ENCODE results near the gene TBC1D3B.
"Not testable (repeated sequence)": the region's sequence is repeated elsewhere in the genome, so short reads cannot be mapped to it uniquely, and the experiment has no call there.

TBC1D3B gene

GRCh38 chr17:36132421-36132831 lies 44.0 kb downstream of the TBC1D3B start:
- Histone ChIP-seq H3K36me3 (ENCODE audit: insufficient read depth, low read length) (no peaks in the 10 kb centered on the region), H3K27ac (ENCODE audit: low read depth, low read length) (no peak overlapping the region), H3K4me1 (ENCODE audit: insufficient read depth, low read length) (no peaks in the 10 kb centered on the region), H3K9me3 (ENCODE audit: insufficient read depth, low read depth, low read length) (no peaks in the 10 kb centered on the region), H3K4me3 (ENCODE audit: low read length) (no peak overlapping the region), H3K27me3 (ENCODE audit: insufficient read depth, low read length) (no peaks in the 10 kb centered on the region), H3K9ac (ENCODE audit: low read depth, low read length) (no peak overlapping the region)
- WGBS, result 83% methylated on average over 2 of the region's 2 CpGs

DNA sequence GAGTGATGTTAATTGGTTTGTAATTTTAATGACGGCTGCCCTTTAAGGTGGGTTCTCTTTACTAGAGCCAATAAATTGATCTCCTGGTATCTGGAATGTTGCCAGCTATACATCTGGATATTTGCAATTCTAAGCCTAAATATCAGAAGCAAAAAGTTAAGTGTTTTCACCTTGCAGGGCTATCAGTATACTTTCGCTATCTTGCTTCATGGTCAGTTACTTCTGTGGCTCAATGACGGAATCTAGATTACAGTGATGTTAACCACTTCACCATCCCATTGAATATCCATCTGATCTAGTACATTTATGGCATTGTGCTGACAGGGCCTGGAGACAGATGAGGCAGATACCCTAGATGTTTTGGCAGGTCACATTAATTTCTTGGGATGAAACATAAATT lies 44.5 kb downstream of the TBC1D3B start:
- no peaks in the 10 kb centered on the region for H3K27me3 ChIP-seq (ENCODE audit: insufficient read depth, low read length)
- H3K9ac ChIP-seq (ENCODE audit: low read depth, low read length), result no peak overlapping the region
- no peaks in the 10 kb centered on the region for H3K9me3 ChIP-seq (ENCODE audit: insufficient read depth, low read depth, low read length)
- no peaks in the 10 kb centered on the region for H3K36me3 ChIP-seq (ENCODE audit: insufficient read depth, low read length)
- no peak overlapping the region for H3K4me3 ChIP-seq (ENCODE audit: low read length)
- H3K27ac ChIP-seq (ENCODE audit: low read depth, low read length), result no peak overlapping the region
- WGBS, result 97% methylated on average over 3 of the region's 3 CpGs
- no peaks in the 10 kb centered on the region for H3K4me1 ChIP-seq (ENCODE audit: insufficient read depth, low read length)

DNA sequence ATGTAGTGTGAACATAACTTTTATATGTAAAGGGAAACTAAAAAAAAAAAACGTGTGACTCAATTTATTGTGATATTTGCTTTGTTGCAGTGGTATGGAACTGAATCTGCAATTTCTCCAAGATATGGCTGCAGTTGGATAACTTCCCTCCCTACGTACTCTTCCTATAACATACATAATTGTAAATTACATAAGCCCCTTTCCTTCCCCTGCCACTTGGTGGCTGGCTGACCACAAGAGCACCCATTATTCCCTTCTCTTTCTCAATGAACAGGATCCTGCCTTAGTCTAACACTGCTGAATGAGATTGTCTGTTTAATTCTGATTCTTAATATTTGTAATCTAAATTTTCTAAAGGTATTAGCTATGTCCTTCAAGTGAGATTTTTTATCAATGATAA lies 45.0 kb downstream of the TBC1D3B start:
- Histone ChIP-seq H3K36me3 (ENCODE audit: insufficient read depth, low read length) (no peaks in the 10 kb centered on the region), H3K4me3 (ENCODE audit: low read length) (no peak overlapping the region), H3K27ac (ENCODE audit: low read depth, low read length) (no peak overlapping the region), H3K4me1 (ENCODE audit: insufficient read depth, low read length) (no peaks in the 10 kb centered on the region), H3K9ac (ENCODE audit: low read depth, low read length) (no peak overlapping the region), H3K27me3 (ENCODE audit: insufficient read depth, low read length) (no peaks in the 10 kb centered on the region), H3K9me3 (ENCODE audit: insufficient read depth, low read depth, low read length) (peaks cover 4% of the 10 kb centered on the region; the same call in 1 of the 2 replicates)
- 88% methylated on average over 2 of the region's 2 CpGs for WGBS

DNA sequence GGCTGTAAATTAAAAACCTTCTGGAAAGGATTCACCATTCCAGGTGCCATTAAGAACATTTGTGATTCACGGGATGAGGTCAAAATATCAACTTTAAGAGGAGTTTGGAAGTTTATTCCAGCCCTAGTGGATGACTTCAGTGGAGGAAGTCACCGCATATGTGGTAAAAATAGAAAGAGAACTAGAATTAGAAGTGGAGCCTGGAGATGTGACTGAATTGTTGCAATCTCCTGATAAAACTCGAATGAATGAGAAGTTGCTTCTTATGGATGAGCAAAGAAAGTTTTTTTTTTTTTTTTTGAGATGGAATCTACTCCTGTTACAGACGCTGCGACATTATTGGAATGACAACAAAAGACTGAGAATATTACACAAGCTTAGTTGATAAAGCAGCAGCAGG lies 46.1 kb downstream of the TBC1D3B start:
- H3K27me3 ChIP-seq (ENCODE audit: insufficient read depth, low read length), result no peaks in the 10 kb centered on the region
- H3K9me3 ChIP-seq (ENCODE audit: insufficient read depth, low read depth, low read length), result peaks cover 13% of the 10 kb centered on the region
- no peaks in the 10 kb centered on the region for H3K4me1 ChIP-seq (ENCODE audit: insufficient read depth, low read length)
- no peak overlapping the region for H3K27ac ChIP-seq (ENCODE audit: low read depth, low read length)
- no peaks in the 10 kb centered on the region for H3K36me3 ChIP-seq (ENCODE audit: insufficient read depth, low read length)
- H3K4me3 ChIP-seq (ENCODE audit: low read length), result no peak overlapping the region
- WGBS, result 94% methylated on average over 5 of the region's 5 CpGs
- no peak overlapping the region for H3K9ac ChIP-seq (ENCODE audit: low read depth, low read length)

- Histone ChIP-seq H3K27ac (ENCODE audit: low read depth, low read length) (no peak overlapping the region), H3K9me3 (ENCODE audit: insufficient read depth, low read depth, low read length) (peaks cover 21% of the 10 kb centered on the region), H3K4me3 (ENCODE audit: low read length) (no peak overlapping the region), H3K27me3 (ENCODE audit: insufficient read depth, low read length) (no peaks in the 10 kb centered on the region), H3K4me1 (ENCODE audit: insufficient read depth, low read length) (no peaks in the 10 kb centered on the region), H3K36me3 (ENCODE audit: insufficient read depth, low read length) (no peaks in the 10 kb centered on the region), H3K9ac (ENCODE audit: low read depth, low read length) (no peak overlapping the region)
- WGBS, result 91% methylated on average over 1 of the region's 1 CpG
Observed at GRCh38 chr17:36129616-36130015, 46.8 kb downstream of the TBC1D3B start.

DNA sequence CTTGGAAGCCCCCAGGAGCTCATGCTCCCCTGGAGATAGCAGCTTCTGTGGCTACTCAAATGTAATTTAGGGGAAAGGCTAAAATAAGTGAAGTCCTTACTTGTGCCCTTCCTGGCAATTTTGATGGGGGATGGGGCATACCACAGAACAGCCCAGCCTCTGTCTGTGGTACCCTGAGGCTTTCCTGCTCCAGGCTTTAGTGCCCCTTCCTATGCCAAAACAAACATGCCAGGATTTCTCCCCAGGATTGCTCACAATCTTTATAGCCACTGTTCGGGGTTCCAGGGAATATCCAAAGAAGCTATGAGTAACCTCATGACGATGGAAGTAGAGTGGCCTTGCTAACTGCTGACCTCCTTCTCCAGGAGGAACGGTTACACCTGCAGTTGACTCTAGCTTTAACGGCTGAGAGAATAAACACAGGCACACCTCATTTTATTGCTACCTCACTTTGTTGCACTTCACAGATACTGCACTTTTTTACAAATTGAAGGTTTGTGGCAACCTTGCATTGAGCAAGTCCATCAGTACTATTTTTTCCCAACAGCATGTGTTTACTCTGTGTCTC lies 47.9 kb downstream of the TBC1D3B start:
- WGBS, result 96% methylated on average over 4 of the region's 4 CpGs
- no peak overlapping the region for H3K4me3 ChIP-seq (ENCODE audit: low read length)
- peaks cover 7% of the 10 kb centered on the region for H3K4me1 ChIP-seq (ENCODE audit: insufficient read depth, low read length)
- H3K9ac ChIP-seq (ENCODE audit: low read depth, low read length), result no peak overlapping the region
- H3K27me3 ChIP-seq (ENCODE audit: insufficient read depth, low read length), result no peaks in the 10 kb centered on the region
- peaks cover 22% of the 10 kb centered on the region for H3K9me3 ChIP-seq (ENCODE audit: insufficient read depth, low read depth, low read length)
- no peak overlapping the region for H3K27ac ChIP-seq (ENCODE audit: low read depth, low read length)
- H3K36me3 ChIP-seq (ENCODE audit: insufficient read depth, low read length), result no peaks in the 10 kb centered on the region

GRCh38 chr17:36127911-36128310 lies 48.5 kb downstream of the TBC1D3B start:
- no peak overlapping the region for H3K27ac ChIP-seq (ENCODE audit: low read depth, low read length)
- 88% methylated on average over 5 of the region's 6 CpGs for whole genome bisulfite sequencing
- no peak overlapping the region for H3K9ac ChIP-seq (ENCODE audit: low read depth, low read length)
- no peaks in the 10 kb centered on the region for H3K36me3 ChIP-seq (ENCODE audit: insufficient read depth, low read length)
- H3K4me1 ChIP-seq (ENCODE audit: insufficient read depth, low read length), result peaks cover 13% of the 10 kb centered on the region
- H3K27me3 ChIP-seq (ENCODE audit: insufficient read depth, low read length), result no peaks in the 10 kb centered on the region
- no peak overlapping the region for H3K4me3 ChIP-seq (ENCODE audit: low read length)
- H3K9me3 ChIP-seq (ENCODE audit: insufficient read depth, low read depth, low read length), result peaks cover 22% of the 10 kb centered on the region

DNA sequence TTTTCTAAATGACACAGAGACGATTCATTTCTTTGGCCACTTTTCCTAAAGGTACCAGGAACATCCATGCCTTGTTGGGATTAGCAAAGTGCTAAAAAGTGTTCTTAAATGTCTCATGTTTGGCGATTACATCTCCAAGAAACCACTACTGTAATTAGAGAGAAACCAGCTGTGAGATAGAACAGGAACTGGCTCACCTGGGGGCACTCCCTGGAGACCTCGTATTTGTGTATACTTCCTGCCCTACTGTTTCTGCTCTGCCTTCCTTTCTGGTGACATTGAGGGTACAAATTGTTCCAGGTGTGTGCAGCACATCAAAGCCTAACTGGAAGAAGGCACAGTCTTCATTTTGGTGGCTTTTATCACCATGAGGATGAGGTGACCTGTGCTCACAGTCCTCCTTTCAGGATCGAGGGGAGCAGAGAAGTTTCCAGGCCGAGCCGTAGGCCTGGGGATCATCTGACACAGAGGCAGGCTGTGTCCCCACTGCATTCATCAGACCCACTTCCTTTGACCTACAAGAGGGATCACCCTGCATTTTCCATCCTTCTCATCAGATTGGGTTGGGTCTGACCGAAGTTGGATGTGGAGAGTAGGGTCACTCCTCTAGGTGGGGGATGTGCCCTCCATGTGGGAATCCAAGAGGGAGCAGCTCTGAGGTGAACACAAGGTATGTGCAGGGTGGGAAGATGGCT lies 49.1 kb downstream of the TBC1D3B start:
- Histone ChIP-seq H3K36me3 (ENCODE audit: insufficient read depth, low read length) (no peaks in the 10 kb centered on the region), H3K4me3 (ENCODE audit: low read length) (no peak overlapping the region), H3K27ac (ENCODE audit: low read depth, low read length) (no peak overlapping the region), H3K9me3 (ENCODE audit: insufficient read depth, low read depth, low read length) (peaks cover 22% of the 10 kb centered on the region), H3K4me1 (ENCODE audit: insufficient read depth, low read length) (peaks cover 14% of the 10 kb centered on the region), H3K27me3 (ENCODE audit: insufficient read depth, low read length) (no peaks in the 10 kb centered on the region), H3K9ac (ENCODE audit: low read depth, low read length) (no peak overlapping the region)
- 95% methylated on average over 7 of the region's 7 CpGs for WGBS

DNA sequence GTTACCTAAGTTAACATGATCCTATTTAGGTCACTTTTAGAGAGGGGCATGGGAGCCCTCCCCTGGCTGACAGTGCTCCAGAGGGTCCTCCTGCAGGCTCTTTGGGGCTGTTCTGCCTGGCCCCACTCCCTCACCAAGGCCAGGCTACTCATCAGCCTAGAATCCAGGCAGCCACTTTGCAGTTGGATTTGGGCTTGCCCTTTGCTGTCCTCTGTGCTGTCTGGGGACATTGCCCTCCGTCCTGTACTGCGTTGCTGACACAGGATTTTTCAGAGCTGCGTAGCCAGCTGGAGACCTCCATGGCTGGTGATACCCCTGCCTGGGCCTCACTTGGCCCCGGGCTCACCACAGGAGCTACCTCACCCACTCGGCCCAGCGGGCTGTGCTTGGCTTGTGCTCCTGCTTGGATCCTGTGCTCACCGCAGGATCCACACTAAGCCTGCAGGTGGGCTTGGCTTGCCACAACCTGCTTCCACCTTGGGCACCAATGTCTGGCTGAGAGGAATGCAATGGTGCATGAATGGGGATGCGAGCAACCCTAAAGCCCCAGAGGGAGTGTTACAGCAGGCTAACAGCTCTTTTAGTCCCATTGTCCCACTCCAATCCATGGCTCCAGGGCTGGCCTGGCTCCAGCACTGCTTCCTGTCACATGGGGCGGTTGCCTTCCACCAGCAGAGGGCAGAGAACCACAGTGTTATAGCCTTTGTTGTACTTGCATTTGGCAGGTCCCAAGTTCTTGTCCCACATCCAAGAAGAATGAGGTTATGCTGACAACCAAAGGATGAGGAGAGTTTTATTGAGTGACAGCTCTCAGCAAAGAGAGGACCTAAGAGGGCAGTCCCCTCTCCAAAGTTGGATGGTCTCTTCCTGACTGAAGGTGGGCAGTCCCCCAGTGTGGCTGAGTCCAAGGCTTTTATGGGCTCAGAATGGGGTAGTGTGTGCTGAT lies 51.3 kb downstream of the TBC1D3B start:
- no peaks in the 10 kb centered on the region for H3K36me3 ChIP-seq (ENCODE audit: insufficient read depth, low read length)
- WGBS, result 94% methylated on average over 9 of the region's 9 CpGs
- no peak overlapping the region for H3K9ac ChIP-seq (ENCODE audit: low read depth, low read length)
- peaks cover 22% of the 10 kb centered on the region for H3K9me3 ChIP-seq (ENCODE audit: insufficient read depth, low read depth, low read length)
- H3K27me3 ChIP-seq (ENCODE audit: insufficient read depth, low read length), result no peaks in the 10 kb centered on the region
- no peak overlapping the region for H3K4me3 ChIP-seq (ENCODE audit: low read length)
- peaks cover 14% of the 10 kb centered on the region for H3K4me1 ChIP-seq (ENCODE audit: insufficient read depth, low read length)
- no peak overlapping the region for H3K27ac ChIP-seq (ENCODE audit: low read depth, low read length)

DNA sequence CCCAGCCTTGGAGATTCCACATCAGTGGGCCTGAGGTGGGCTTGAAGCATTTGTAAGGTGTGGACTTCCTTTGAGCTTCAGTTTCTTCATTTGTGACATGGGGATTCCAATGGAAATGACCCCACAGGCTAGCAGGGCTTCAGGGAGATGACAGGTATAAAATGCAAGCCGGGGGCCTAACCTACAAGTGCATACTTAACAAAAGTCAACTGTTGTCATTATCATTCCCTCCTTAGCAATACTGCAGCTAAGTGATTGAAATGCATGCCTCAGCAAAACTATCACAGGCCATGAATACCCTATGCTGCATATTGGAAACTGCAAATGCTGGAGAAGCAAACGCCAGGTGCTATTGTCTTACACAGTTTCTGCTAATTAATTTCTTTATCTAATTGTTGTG lies 53.0 kb downstream of the TBC1D3B start:
- WGBS, result 68% methylated on average over 2 of the region's 2 CpGs
- no peak overlapping the region for H3K27ac ChIP-seq (ENCODE audit: low read depth, low read length)
- H3K9ac ChIP-seq (ENCODE audit: low read depth, low read length), result no peak overlapping the region
- H3K36me3 ChIP-seq (ENCODE audit: insufficient read depth, low read length), result no peaks in the 10 kb centered on the region
- H3K9me3 ChIP-seq (ENCODE audit: insufficient read depth, low read depth, low read length), result peaks cover 22% of the 10 kb centered on the region
- H3K4me1 ChIP-seq (ENCODE audit: insufficient read depth, low read length), result peaks cover 14% of the 10 kb centered on the region
- H3K4me3 ChIP-seq (ENCODE audit: low read length), result no peak overlapping the region
- H3K27me3 ChIP-seq (ENCODE audit: insufficient read depth, low read length), result no peaks in the 10 kb centered on the region

DNA sequence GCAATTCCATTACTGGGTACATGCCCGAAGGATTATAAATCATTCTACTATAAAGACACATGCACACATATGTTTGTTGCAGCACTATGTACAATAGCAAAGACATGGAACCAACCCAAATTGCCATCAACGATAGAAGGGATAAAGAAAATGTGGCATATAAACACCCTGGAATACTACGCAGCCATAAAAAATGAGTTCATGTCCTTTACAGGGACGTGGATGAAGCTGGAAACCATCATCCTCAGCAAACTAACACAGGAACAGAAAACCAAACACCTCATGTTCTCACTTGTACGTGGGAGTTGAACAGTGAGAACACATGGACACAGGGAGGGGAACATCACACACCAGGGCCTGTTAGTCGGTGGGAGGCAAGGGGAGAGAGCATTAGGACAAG lies 55.3 kb downstream of the TBC1D3B start:
- not testable (repeated sequence) for H3K9ac ChIP-seq (ENCODE audit: low read depth, low read length)
- H3K9me3 ChIP-seq (ENCODE audit: insufficient read depth, low read depth, low read length), result peaks cover 16% of the 10 kb centered on the region
- WGBS, result 96% methylated on average over 6 of the region's 6 CpGs

More for the DNA sequence above, 55.3 kb downstream of the TBC1D3B start:
- H3K27me3 ChIP-seq (ENCODE audit: insufficient read depth, low read length); H3K36me3 ChIP-seq (ENCODE audit: insufficient read depth, low read length); H3K27ac ChIP-seq (ENCODE audit: low read depth, low read length); H3K4me3 ChIP-seq (ENCODE audit: low read length): not testable (repeated sequence)
- peaks cover 14% of the 10 kb centered on the region for H3K4me1 ChIP-seq (ENCODE audit: insufficient read depth, low read length)
